Esophagus muscularis mucosa (tissue), 4 donors: ENCODE data around the gene PMAIP1. TPM values are rescaled to one million over a fixed set of nuclear protein-coding genes. Genes with fewer than 3 reads are reported as not detected.

Experiments used
- DNase-seq: peaks from one replicate; pipeline ENCODE4 v3.0.0-alpha.2; 2017; ENCODE audit errors: extremely low spot score
- H3K27ac ChIP-seq, 4 donors: fragments of 200-600 bp; sonication (generic); replicated peaks in 1 of 4; 1 replicate in 3 of 4; 2 replicates in 1 of 4; pipeline ENCODE4 v1.5.1; 2016 to 2019; ENCODE audit warnings: mild to moderate bottlenecking in 1 of 4
- H3K27me3 ChIP-seq, 4 donors: fragments of 200-600 bp; sonication (generic); one replicate each; pipeline versions ENCODE4 v1.5.1 to v1.6.0; 2016 to 2019
- H3K36me3 ChIP-seq, 4 donors: fragments of 200-600 bp; sonication (generic); one replicate each; pipeline ENCODE4 v1.5.1; 2016 to 2019
- H3K4me1 ChIP-seq, 4 donors: fragments of 200-600 bp; sonication (generic); one replicate each; pipeline ENCODE4 v1.5.1; 2016 to 2019
- H3K4me3 ChIP-seq, 4 donors: fragments of 200-600 bp; sonication (generic); 1 replicate in 2 of 4; 2 replicates in 2 of 4; pipeline ENCODE4 v1.5.1; 2016 to 2019; ENCODE audit warnings: mild to moderate bottlenecking in 4 of 4, moderate library complexity in 1 of 4
- H3K9me3 ChIP-seq, 4 donors: fragments of 200-600 bp; sonication (generic); 1 replicate in 3 of 4; 2 replicates in 1 of 4; pipeline ENCODE4 v1.5.1; 2016 to 2019
- CTCF ChIP-seq, 3 experiments: fragments of 200-600 bp in 2 of 3; fragments of 450-650 bp in 1 of 3; sonication (generic) in 2 of 3; IDR thresholded peaks; one replicate each; pipeline ENCODE4 v1.5.1; 2017 to 2019; ENCODE audit warnings: antibody characterized with exemption in 3 of 3, mild to moderate bottlenecking in 2 of 3, moderate library complexity in 1 of 3
- EP300 ChIP-seq: sonication (generic); formaldehyde crosslinking; IDR thresholded peaks from one replicate; pipeline ENCODE4 v1.6.1; 2017; ENCODE audit warnings: antibody characterized with exemption
- POLR2A ChIP-seq: fragments of 450-650 bp; IDR thresholded peaks from one replicate; pipeline ENCODE4 v1.6.1; 2017; ENCODE audit warnings: antibody characterized with exemption, moderate library complexity, mild to moderate bottlenecking, low read depth
- POLR2AphosphoS5 ChIP-seq, 2 donors: sonication (generic); formaldehyde crosslinking; IDR thresholded peaks; one replicate each; pipeline ENCODE4 v1.6.1; 2017; ENCODE audit warnings: antibody characterized with exemption in 2 of 2
- WGBS: methylation state at CpG from one replicate; pipeline ENCODE4 v1.1.5; 2018; 5-methylcytosine and 5-hydroxymethylcytosine counted together
- intact Hi-C: fragments of 100-400 bp; cut with DNase I; formaldehyde crosslinking; loops from one replicate; pipeline ENCODE4 v1.15.1; 2023
- total RNA-seq, 4 donors: library from RNA; depleted of rRNA; stranded (reverse); fragments of >200 nt; gene quantifications; one replicate each; pipeline versions ENCODE4 v1.1.0 to v1.2.1, GENCODE V29; 2016

Gene PMAIP1
- total RNA-seq, 4 donors from 2014 or later, result 0.42 to 1.3 (median 0.79) TPM

- no peak overlapping the region for H3K4me3 ChIP-seq
- intact Hi-C loops, result no loop called here
- no peaks in the 10 kb centered on the region for H3K4me1 ChIP-seq
- TF ChIP-seq POLR2AphosphoS5 (IDR thresholded peaks at IDR 0.05) (no peak), EP300 (no peak), POLR2A (no peak), CTCF (IDR thresholded peaks at IDR 0.05) (no peak)
- no peak overlapping the region for H3K27ac ChIP-seq
- H3K27me3 ChIP-seq, result peaks cover 0 to 16% (median 0%) of the 10 kb centered on the region in 4 donors
- 70% methylated on average over 5 of the region's 5 CpGs for WGBS
- no peaks in the 10 kb centered on the region for H3K36me3 ChIP-seq
- no peak for DNase-seq
- H3K9me3 ChIP-seq, result no peaks in the 10 kb centered on the region
These were observed 32.3 kb upstream of the PMAIP1 start for GRCh38 chr18:59867337-59868104.

- Histone ChIP-seq H3K27ac (no peak overlapping the region), H3K4me3 (no peak overlapping the region), H3K4me1 (no peaks in the 10 kb centered on the region), H3K27me3 (no peaks in the 10 kb centered on the region), H3K9me3 (no peaks in the 10 kb centered on the region), H3K36me3 (no peaks in the 10 kb centered on the region)
- TF ChIP-seq CTCF (IDR thresholded peaks at IDR 0.05) (no peak), POLR2A (no peak), POLR2AphosphoS5 (IDR thresholded peaks at IDR 0.05) (no peak), EP300 (no peak)
- no peak for DNase-seq
- intact Hi-C loops, result no loop called here
These were observed 29.1 kb upstream of the PMAIP1 start for GRCh38 chr18:59870623-59871130.

- WGBS, result 66% methylated on average over 10 of the region's 10 CpGs
- H3K9me3 ChIP-seq, result no peaks in the 10 kb centered on the region
- no peak overlapping the region for H3K27ac ChIP-seq
- H3K36me3 ChIP-seq, result no peaks in the 10 kb centered on the region
- no peak for DNase-seq
- no peaks in the 10 kb centered on the region for H3K4me1 ChIP-seq
- no peak overlapping the region for H3K4me3 ChIP-seq
- intact Hi-C loops, result no loop called here
- no peaks in the 10 kb centered on the region for H3K27me3 ChIP-seq
- no peak for TF ChIP-seq POLR2AphosphoS5 (IDR thresholded peaks at IDR 0.05)
- no peak for TF ChIP-seq CTCF (IDR thresholded peaks at IDR 0.05)
- no peak for TF ChIP-seq EP300
- TF ChIP-seq POLR2A, result no peak
These were observed 28.0 kb upstream of the PMAIP1 start for GRCh38 chr18:59871711-59872362.

- intact Hi-C loops, result no loop called here
- no peak overlapping the region for H3K4me3 ChIP-seq
- DNase-seq, result no peak
- no peaks in the 10 kb centered on the region for H3K4me1 ChIP-seq
- 52% methylated on average over 2 of the region's 2 CpGs for WGBS
- no peak overlapping the region for H3K27ac ChIP-seq
- TF ChIP-seq POLR2AphosphoS5 (IDR thresholded peaks at IDR 0.05), result no peak
- TF ChIP-seq CTCF (IDR thresholded peaks at IDR 0.05), result no peak
- no peak for TF ChIP-seq EP300
- no peak for TF ChIP-seq POLR2A
- no peaks in the 10 kb centered on the region for H3K36me3 ChIP-seq
- no peaks in the 10 kb centered on the region for H3K9me3 ChIP-seq
- H3K27me3 ChIP-seq, result no peaks in the 10 kb centered on the region
These were observed 26.2 kb upstream of the PMAIP1 start for GRCh38 chr18:59873641-59874040.
